ENCODE results near the gene PODXL. TPM values are rescaled to one million over a fixed set of nuclear protein-coding genes. Genes with fewer than 3 reads are reported as not detected.

The PODXL gene
- total RNA-seq, 1 experiment from 2014 or later, result 1.5 TPM

GRCh38 chr7:131596785-131597184 lies 40.4 kb upstream of the PODXL start:
- Histone ChIP-seq H2AFZ (ENCODE audit: low read length) (no peak overlapping the region), H3K4me3 (ENCODE audit: low read length) (no peak overlapping the region), H3K9ac (ENCODE audit: low read length) (no peak overlapping the region), H3K36me3 (ENCODE audit: insufficient read depth, low read length) (no peaks in the 10 kb centered on the region), H3K27ac (ENCODE audit: low read length) (no peak overlapping the region), H3K4me1 (ENCODE audit: low read length) (no peaks in the 10 kb centered on the region), H3K4me2 (ENCODE audit: low read depth, low read length, poor library complexity, severe bottlenecking) (no peak overlapping the region), H3K27me3 (ENCODE audit: low read length) (no peaks in the 10 kb centered on the region), H4K20me1 (ENCODE audit: insufficient read depth, low read depth, low read length) (no peaks in the 10 kb centered on the region), H3K9me2 (replicated peaks; ENCODE audit: insufficient read depth, low read length) (no peaks in the 10 kb centered on the region), H3K79me2 (ENCODE audit: low read length) (no peaks in the 10 kb centered on the region), H3K9me3 (ENCODE audit: low read length) (no peaks in the 10 kb centered on the region)
- no peak for DNase-seq

DNA sequence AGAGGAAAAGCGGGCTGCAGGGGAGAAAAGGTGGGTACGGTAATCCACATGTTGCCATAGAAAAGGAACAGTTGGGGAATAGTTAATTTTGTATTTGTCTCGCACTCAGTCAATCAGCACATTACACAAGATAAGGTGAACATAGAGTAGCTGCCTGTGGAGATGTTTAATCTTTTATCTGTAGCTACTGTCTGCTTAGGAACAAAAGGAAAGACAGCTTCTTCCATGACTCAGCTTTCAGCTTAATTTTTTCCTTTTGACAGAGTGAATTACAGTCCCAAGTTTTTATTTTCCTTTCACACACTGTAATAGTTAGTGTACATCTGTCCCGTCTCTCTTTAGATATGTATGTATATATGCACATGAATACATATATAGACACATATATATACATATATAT lies 39.3 kb upstream of the PODXL start:
- no peak for DNase-seq
- Histone ChIP-seq H3K4me2 (ENCODE audit: low read depth, low read length, poor library complexity, severe bottlenecking) (no peak overlapping the region), H3K27ac (ENCODE audit: low read length) (no peak overlapping the region), H3K36me3 (ENCODE audit: insufficient read depth, low read length) (no peaks in the 10 kb centered on the region), H3K27me3 (ENCODE audit: low read length) (no peaks in the 10 kb centered on the region), H3K4me1 (ENCODE audit: low read length) (no peaks in the 10 kb centered on the region), H3K9ac (ENCODE audit: low read length) (no peak overlapping the region), H3K79me2 (ENCODE audit: low read length) (no peaks in the 10 kb centered on the region), H3K9me3 (ENCODE audit: low read length) (no peaks in the 10 kb centered on the region), H3K9me2 (replicated peaks; ENCODE audit: insufficient read depth, low read length) (no peaks in the 10 kb centered on the region), H4K20me1 (ENCODE audit: insufficient read depth, low read depth, low read length) (no peaks in the 10 kb centered on the region), H3K4me3 (ENCODE audit: low read length) (no peak overlapping the region), H2AFZ (ENCODE audit: low read length) (no peak overlapping the region)

DNA sequence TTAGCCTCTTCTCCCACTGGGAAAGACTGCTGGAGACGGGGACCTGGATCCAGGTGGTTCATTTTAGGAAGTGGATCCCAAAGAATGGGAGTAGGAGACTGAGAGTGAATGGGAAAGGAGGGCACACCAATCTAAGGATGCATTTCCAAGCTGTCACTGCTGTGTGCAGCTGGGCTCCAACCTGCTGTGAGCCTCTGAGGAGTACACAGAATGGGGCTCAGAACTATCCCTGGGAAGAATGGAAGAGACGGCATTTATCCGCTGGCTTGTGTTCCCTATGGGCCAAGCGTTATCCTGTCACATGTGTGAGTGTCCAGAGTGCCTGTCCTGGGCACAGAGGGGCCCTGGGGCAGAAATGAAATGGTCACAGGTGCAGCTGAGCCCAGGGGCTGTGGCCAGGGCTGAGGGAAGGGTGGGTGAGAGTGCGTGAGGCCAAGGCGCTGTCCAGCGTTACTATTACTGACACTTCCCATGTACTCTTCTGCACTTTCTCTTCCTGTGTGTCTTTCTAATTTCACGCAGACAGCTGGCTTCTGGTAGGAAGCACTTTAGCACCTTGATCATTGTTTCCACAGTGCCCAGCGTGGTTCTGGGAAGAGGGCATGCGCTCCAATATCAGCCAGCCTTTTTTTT lies 35.4 kb upstream of the PODXL start:
- no peak overlapping the region for H3K27ac ChIP-seq (ENCODE audit: low read length)
- H3K27me3 ChIP-seq (ENCODE audit: low read length), result no peaks in the 10 kb centered on the region
- no peaks in the 10 kb centered on the region for H3K9me2 ChIP-seq (replicated peaks; ENCODE audit: insufficient read depth, low read length)
- no peaks in the 10 kb centered on the region for H4K20me1 ChIP-seq (ENCODE audit: insufficient read depth, low read depth, low read length)
- H3K9ac ChIP-seq (ENCODE audit: low read length), result no peak overlapping the region
- H3K79me2 ChIP-seq (ENCODE audit: low read length), result no peaks in the 10 kb centered on the region
- no peak overlapping the region for H3K4me3 ChIP-seq (ENCODE audit: low read length)
- H2AFZ ChIP-seq (ENCODE audit: low read length), result no peak overlapping the region
- H3K9me3 ChIP-seq (ENCODE audit: low read length), result no peaks in the 10 kb centered on the region
- H3K36me3 ChIP-seq (ENCODE audit: insufficient read depth, low read length), result no peaks in the 10 kb centered on the region
- no peak overlapping the region for H3K4me2 ChIP-seq (ENCODE audit: low read depth, low read length, poor library complexity, severe bottlenecking)
- H3K4me1 ChIP-seq (ENCODE audit: low read length), result no peaks in the 10 kb centered on the region
- no peak for DNase-seq

DNA sequence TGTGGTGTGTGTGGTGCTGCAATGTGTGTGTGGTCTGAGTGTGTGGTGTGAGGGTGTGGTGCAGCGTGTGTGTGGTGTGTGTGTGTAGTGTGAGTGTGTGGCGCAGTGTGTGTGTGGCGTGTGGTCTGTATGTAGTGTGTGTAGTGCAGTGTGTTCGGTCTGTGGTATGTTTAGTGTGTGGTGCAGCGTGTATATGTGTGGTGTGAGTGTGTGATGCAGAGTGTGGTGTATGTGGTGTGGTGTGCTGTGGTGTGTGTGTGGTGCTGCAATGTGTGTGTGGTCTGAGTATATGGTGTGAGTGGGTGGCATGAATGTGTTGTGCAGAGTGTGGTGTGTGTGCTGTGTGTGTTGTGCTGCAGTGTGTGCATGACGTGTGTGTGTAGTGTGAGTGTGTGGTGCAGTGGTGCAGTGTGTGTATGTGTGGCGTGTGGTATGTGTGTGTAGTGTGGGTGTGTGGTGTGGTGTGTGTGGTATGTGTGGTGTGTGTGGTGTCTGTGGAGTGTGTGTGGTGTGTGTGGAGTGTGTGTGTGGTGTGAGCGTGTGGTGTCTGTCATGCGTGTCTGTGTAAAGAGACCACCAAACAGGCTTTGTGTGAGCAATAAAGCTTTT lies 31.0 kb upstream of the PODXL start:
- Histone ChIP-seq H3K27ac (ENCODE audit: low read length) (no peak overlapping the region), H3K9me2 (replicated peaks; ENCODE audit: insufficient read depth, low read length) (no peaks in the 10 kb centered on the region), H3K4me3 (ENCODE audit: low read length) (no peak overlapping the region), H4K20me1 (ENCODE audit: insufficient read depth, low read depth, low read length) (no peaks in the 10 kb centered on the region), H3K36me3 (ENCODE audit: insufficient read depth, low read length) (no peaks in the 10 kb centered on the region), H3K4me2 (ENCODE audit: low read depth, low read length, poor library complexity, severe bottlenecking) (no peak overlapping the region), H3K4me1 (ENCODE audit: low read length) (no peaks in the 10 kb centered on the region), H3K9me3 (ENCODE audit: low read length) (no peaks in the 10 kb centered on the region), H2AFZ (ENCODE audit: low read length) (no peak overlapping the region), H3K9ac (ENCODE audit: low read length) (no peak overlapping the region), H3K79me2 (ENCODE audit: low read length) (no peaks in the 10 kb centered on the region), H3K27me3 (ENCODE audit: low read length) (no peaks in the 10 kb centered on the region)
- DNase-seq, result no peak

- Histone ChIP-seq H3K79me2 (ENCODE audit: low read length) (no peaks in the 10 kb centered on the region), H3K36me3 (ENCODE audit: insufficient read depth, low read length) (no peaks in the 10 kb centered on the region), H3K4me3 (ENCODE audit: low read length) (no peak overlapping the region), H3K4me1 (ENCODE audit: low read length) (no peaks in the 10 kb centered on the region), H3K9me2 (replicated peaks; ENCODE audit: insufficient read depth, low read length) (no peaks in the 10 kb centered on the region), H3K27me3 (ENCODE audit: low read length) (no peaks in the 10 kb centered on the region), H3K9ac (ENCODE audit: low read length) (no peak overlapping the region), H2AFZ (ENCODE audit: low read length) (no peak overlapping the region), H3K27ac (ENCODE audit: low read length) (no peak overlapping the region), H3K9me3 (ENCODE audit: low read length) (no peaks in the 10 kb centered on the region), H3K4me2 (ENCODE audit: low read depth, low read length, poor library complexity, severe bottlenecking) (no peak overlapping the region), H4K20me1 (ENCODE audit: insufficient read depth, low read depth, low read length) (no peaks in the 10 kb centered on the region)
- DNase-seq, result no peak
Measured at GRCh38 chr7:131586759-131587158, 30.3 kb upstream of the PODXL start.

DNA sequence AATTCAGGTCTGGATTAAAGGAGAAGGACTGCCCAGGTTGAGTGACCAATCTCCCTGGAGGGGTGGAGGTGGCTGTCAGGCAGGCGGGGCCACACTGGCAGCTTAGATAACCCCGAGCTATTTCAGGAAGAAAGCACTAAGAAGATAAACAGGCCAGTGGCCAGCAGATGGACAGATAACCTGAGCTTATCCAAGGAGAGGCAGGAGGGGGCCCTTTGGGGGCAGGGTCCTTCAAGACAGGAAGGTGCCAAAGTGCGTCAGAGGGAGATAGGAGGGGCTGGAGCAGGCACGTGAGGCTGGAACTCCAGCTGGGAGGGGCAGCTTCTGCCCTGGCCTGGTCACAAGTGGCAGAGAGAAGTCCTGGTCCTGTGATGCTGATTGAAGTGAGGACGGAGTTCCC lies 29.8 kb upstream of the PODXL start:
- Histone ChIP-seq H3K27me3 (ENCODE audit: low read length) (no peaks in the 10 kb centered on the region), H4K20me1 (ENCODE audit: insufficient read depth, low read depth, low read length) (no peaks in the 10 kb centered on the region), H2AFZ (ENCODE audit: low read length) (no peak overlapping the region)

DNA sequence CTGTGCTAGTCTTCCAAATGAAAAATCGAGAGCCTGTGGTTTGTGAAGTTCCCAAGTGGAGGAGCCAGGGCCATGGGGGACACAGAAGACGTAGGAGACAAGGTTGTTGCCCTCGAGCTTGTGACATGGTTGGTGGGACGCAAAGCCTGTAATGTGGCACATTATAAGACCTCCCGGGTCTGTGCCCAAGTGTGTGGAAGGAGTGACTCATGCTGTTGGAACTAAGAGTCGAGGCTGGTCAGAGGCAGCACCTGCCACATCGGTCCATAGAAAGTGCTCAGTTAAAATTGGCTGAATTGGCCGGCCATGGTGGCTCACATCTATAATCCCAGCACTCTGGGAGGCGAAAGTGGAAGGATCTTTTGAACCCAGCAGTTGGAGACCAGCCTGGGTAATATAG lies 27.0 kb upstream of the PODXL start:
- no peak overlapping the region for H2AFZ ChIP-seq (ENCODE audit: low read length)
- no peak overlapping the region for H3K9ac ChIP-seq (ENCODE audit: low read length)
- H3K4me2 ChIP-seq (ENCODE audit: low read depth, low read length, poor library complexity, severe bottlenecking), result no peak overlapping the region
- no peaks in the 10 kb centered on the region for H4K20me1 ChIP-seq (ENCODE audit: insufficient read depth, low read depth, low read length)
- no peaks in the 10 kb centered on the region for H3K9me3 ChIP-seq (ENCODE audit: low read length)
- no peaks in the 10 kb centered on the region for H3K4me1 ChIP-seq (ENCODE audit: low read length)
- H3K27me3 ChIP-seq (ENCODE audit: low read length), result no peaks in the 10 kb centered on the region
- H3K9me2 ChIP-seq (replicated peaks; ENCODE audit: insufficient read depth, low read length), result no peaks in the 10 kb centered on the region
- H3K36me3 ChIP-seq (ENCODE audit: insufficient read depth, low read length), result no peaks in the 10 kb centered on the region
- no peak for DNase-seq
- no peak overlapping the region for H3K27ac ChIP-seq (ENCODE audit: low read length)
- H3K4me3 ChIP-seq (ENCODE audit: low read length), result no peak overlapping the region
- H3K79me2 ChIP-seq (ENCODE audit: low read length), result no peaks in the 10 kb centered on the region

More for the DNA sequence above, 29.8 kb upstream of the PODXL start:
- H3K9me2 ChIP-seq (replicated peaks; ENCODE audit: insufficient read depth, low read length), result no peaks in the 10 kb centered on the region
- no peak overlapping the region for H3K4me3 ChIP-seq (ENCODE audit: low read length)
- no peak for DNase-seq
- H3K9ac ChIP-seq (ENCODE audit: low read length), result no peak overlapping the region
- no peaks in the 10 kb centered on the region for H3K36me3 ChIP-seq (ENCODE audit: insufficient read depth, low read length)
- H3K9me3 ChIP-seq (ENCODE audit: low read length), result no peaks in the 10 kb centered on the region
- H3K4me1 ChIP-seq (ENCODE audit: low read length), result no peaks in the 10 kb centered on the region
- H3K79me2 ChIP-seq (ENCODE audit: low read length), result no peaks in the 10 kb centered on the region
- H3K27ac ChIP-seq (ENCODE audit: low read length), result no peak overlapping the region
- H3K4me2 ChIP-seq (ENCODE audit: low read depth, low read length, poor library complexity, severe bottlenecking), result no peak overlapping the region

DNA sequence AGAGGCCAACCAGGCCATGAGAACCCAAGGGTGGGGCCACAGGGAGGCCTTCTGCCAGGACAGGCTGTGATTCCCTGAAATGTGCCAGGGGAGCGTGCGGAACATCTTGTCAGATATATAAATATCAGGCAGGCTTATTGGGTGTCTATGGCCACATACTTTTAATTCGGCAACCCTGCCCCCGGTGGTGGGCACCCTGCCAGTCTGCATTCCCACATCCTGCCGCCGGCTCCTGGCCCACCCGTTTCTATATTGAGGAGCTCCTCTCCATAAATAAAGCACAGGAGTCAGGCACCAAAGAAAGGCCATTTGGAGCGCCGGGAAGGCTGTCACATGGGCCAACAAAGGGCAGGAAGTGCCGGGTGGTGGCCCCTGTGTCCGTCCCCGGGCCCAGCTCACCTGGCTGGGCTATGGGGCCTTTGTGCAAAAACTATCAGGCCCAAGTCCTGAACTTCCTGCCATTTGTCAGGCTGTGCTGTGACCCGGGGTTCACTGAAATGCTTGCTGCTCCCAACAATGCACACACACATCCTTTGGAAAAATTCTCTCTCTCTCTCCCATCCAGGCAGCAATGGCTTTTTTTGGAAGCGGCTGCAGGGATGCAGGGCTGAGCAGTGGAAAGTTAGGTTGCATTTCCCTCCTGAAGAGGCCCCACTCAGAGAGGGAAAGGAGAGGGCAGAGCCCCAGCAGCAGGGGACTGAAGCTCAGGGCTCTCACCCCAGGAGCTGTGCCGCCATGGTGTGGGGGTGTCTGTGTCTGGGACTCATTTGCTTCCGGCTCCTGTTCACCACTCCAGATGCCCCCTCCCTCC lies 25.0 kb upstream of the PODXL start:
- no peaks in the 10 kb centered on the region for H3K9me2 ChIP-seq (replicated peaks; ENCODE audit: insufficient read depth, low read length)
- H3K36me3 ChIP-seq (ENCODE audit: insufficient read depth, low read length), result no peaks in the 10 kb centered on the region
- H2AFZ ChIP-seq (ENCODE audit: low read length), result no peak overlapping the region
- H3K27ac ChIP-seq (ENCODE audit: low read length), result no peak overlapping the region
- H3K4me1 ChIP-seq (ENCODE audit: low read length), result no peaks in the 10 kb centered on the region
- H3K27me3 ChIP-seq (ENCODE audit: low read length), result no peaks in the 10 kb centered on the region
- H3K79me2 ChIP-seq (ENCODE audit: low read length), result no peaks in the 10 kb centered on the region
- H3K9ac ChIP-seq (ENCODE audit: low read length), result no peak overlapping the region
- no peak overlapping the region for H3K4me3 ChIP-seq (ENCODE audit: low read length)
- no peaks in the 10 kb centered on the region for H4K20me1 ChIP-seq (ENCODE audit: insufficient read depth, low read depth, low read length)
- no peak overlapping the region for H3K4me2 ChIP-seq (ENCODE audit: low read depth, low read length, poor library complexity, severe bottlenecking)
- no peaks in the 10 kb centered on the region for H3K9me3 ChIP-seq (ENCODE audit: low read length)
- no peak for DNase-seq

All from Karpas-422 (cell line).